Endodermal cell (in vitro differentiated cells): Measurements from ENCODE around the gene SFTPB. TPM values are rescaled to one million over a fixed set of nuclear protein-coding genes. Genes with fewer than 3 reads are reported as not detected.
"Not testable (repeated sequence)": the region's sequence is repeated elsewhere in the genome, so short reads cannot be mapped to it uniquely, and the experiment has no call there.

Experiments used
- DNase-seq: peaks from one replicate; pipeline ENCODE4 v3.0.0-alpha.2; 2017
- H3K27ac ChIP-seq: 2 replicates; pipeline ENCODE4 v1.5.1; 2013; ENCODE audit warnings: mild to moderate bottlenecking, low read depth, low read length, moderate library complexity
- H3K27me3 ChIP-seq: 2 replicates; pipeline ENCODE4 v1.6.1; 2013; ENCODE audit warnings: mild to moderate bottlenecking, low read length, moderate library complexity; ENCODE audit not compliant: insufficient read depth, control insufficient read depth, poor library complexity, severe bottlenecking
- H3K36me3 ChIP-seq: 2 replicates; pipeline ENCODE4 v1.7.0; 2013; ENCODE audit warnings: mild to moderate bottlenecking, low read length, moderate library complexity; ENCODE audit not compliant: control insufficient read depth, insufficient read depth
- H3K4me1 ChIP-seq: one replicate; pipeline ENCODE4 v1.7.0; 2013; ENCODE audit warnings: low read length; ENCODE audit not compliant: control insufficient read depth, insufficient read depth
- H3K4me3 ChIP-seq: 2 replicates; pipeline ENCODE4 v1.5.1; 2013; ENCODE audit warnings: mild to moderate bottlenecking, low read length, moderate library complexity
- H3K9ac ChIP-seq: 2 replicates; pipeline ENCODE4 v1.6.1; 2013; ENCODE audit warnings: mild to moderate bottlenecking, low read length, moderate library complexity; ENCODE audit not compliant: poor library complexity, severe bottlenecking; ENCODE audit errors: extremely low read depth
- H3K9me3 ChIP-seq: 2 replicates; pipeline ENCODE4 v1.6.1; 2013; ENCODE audit warnings: mild to moderate bottlenecking, low read length, moderate library complexity; ENCODE audit not compliant: control insufficient read depth
- H3K27ac Mint-ChIP-seq: 2 replicates; pipeline ENCODE4 v1.8.0; 2020; ENCODE audit warnings: mixed read lengths
- H3K27me3 Mint-ChIP-seq: 2 replicates; pipeline ENCODE4 v1.8.0; 2021; ENCODE audit warnings: mild to moderate bottlenecking, mixed read lengths; ENCODE audit not compliant: insufficient read depth
- H3K36me3 Mint-ChIP-seq: 2 replicates; pipeline ENCODE4 v1.8.0; 2020; ENCODE audit warnings: low read depth, mixed read lengths
- H3K4me1 Mint-ChIP-seq: 2 replicates; pipeline ENCODE4 v1.8.0; 2020; ENCODE audit warnings: mixed read lengths
- H3K4me3 Mint-ChIP-seq: 2 replicates; pipeline ENCODE4 v1.8.0; 2020; ENCODE audit warnings: mild to moderate bottlenecking, moderate library complexity, mixed read lengths
- H3K9me3 Mint-ChIP-seq: 2 replicates; pipeline ENCODE4 v1.8.0; 2020; ENCODE audit warnings: mild to moderate bottlenecking, mixed read lengths
- CTCF ChIP-seq: fragments of 200-600 bp; sonication (generic); conservative IDR thresholded peaks from 2 replicates; pipeline ENCODE4 v1.5.0; 2021; ENCODE audit warnings: antibody characterized with exemption, mild to moderate bottlenecking
- WGBS, 2 experiments: methylation state at CpG; one replicate each; pipeline versions ENCODE4 v1.1.5 to v1.1.7; 2013; ENCODE audit warnings: missing lambda C conversion rate in 2 of 2, mixed read lengths in 1 of 2; ENCODE audit not compliant: insufficient coverage in 1 of 2, insufficient read length in 1 of 2; 5-methylcytosine and 5-hydroxymethylcytosine counted together
- total RNA-seq, 2 donors: library from RNA; stranded (reverse); fragmentation: NEBNext Ultra II Directional in 1 of 2; extraction: Animal tissue kit (Norgen Biotek cat#: 25700) in 1 of 2; gene quantifications; 2 replicates in 1 of 2; 3 replicates in 1 of 2; pipeline ENCODE4 v1.2.1, GENCODE V29; 2021

SFTPB gene
- total RNA-seq, 2 donors from 2014 or later: not detected

- DNase-seq: no peak
- H3K27me3 Mint-ChIP-seq: no peaks in the 10 kb centered on the region
- no peak for TF ChIP-seq CTCF
- peaks cover 90% of the 10 kb centered on the region for H3K36me3 ChIP-seq
- H3K36me3 Mint-ChIP-seq: peaks cover 74% of the 10 kb centered on the region
- H3K9me3 Mint-ChIP-seq: no peaks in the 10 kb centered on the region
- no peaks in the 10 kb centered on the region for H3K4me1 Mint-ChIP-seq
- H3K4me3 Mint-ChIP-seq: no peak overlapping the region
- 97 to 98% methylated on average over 5 of the region's 5 CpGs for WGBS, 2 experiments
- H3K27me3 ChIP-seq: no peaks in the 10 kb centered on the region
- no peak overlapping the region for H3K9ac ChIP-seq
- H3K4me1 ChIP-seq: no peaks in the 10 kb centered on the region
- no peaks in the 10 kb centered on the region for H3K9me3 ChIP-seq
- no peak overlapping the region for H3K4me3 ChIP-seq
- no peak overlapping the region for H3K27ac ChIP-seq
- H3K27ac Mint-ChIP-seq: no peak overlapping the region
Observed at GRCh38 chr2:85623991-85624390, 44.0 kb downstream of the SFTPB start.

- Histone ChIP-seq H3K36me3 (peaks cover 70% of the 10 kb centered on the region), H3K9me3 (no peaks in the 10 kb centered on the region), H3K4me1 (peaks cover 6% of the 10 kb centered on the region), H3K27me3 (no peaks in the 10 kb centered on the region), H3K9ac (no peak overlapping the region), H3K4me3 (no peak overlapping the region), H3K27ac (no peak overlapping the region)
- no peaks in the 10 kb centered on the region for H3K27me3 Mint-ChIP-seq
- peaks cover 4% of the 10 kb centered on the region for H3K4me1 Mint-ChIP-seq
- H3K9me3 Mint-ChIP-seq: no peaks in the 10 kb centered on the region
- H3K36me3 Mint-ChIP-seq: peaks cover 62% of the 10 kb centered on the region
- WGBS, 2 experiments: no CpG with 5 or more reads among the region's 1 CpG
- DNase-seq: no peak
- no peak overlapping the region for H3K27ac Mint-ChIP-seq
- no peak for TF ChIP-seq CTCF
- no peak overlapping the region for H3K4me3 Mint-ChIP-seq
Observed at GRCh38 chr2:85621338-85621737, 46.7 kb downstream of the SFTPB start.

GRCh38 chr2:85619617-85620016 is 48.4 kb downstream of the SFTPB start:
- H3K27ac Mint-ChIP-seq: no peak overlapping the region
- peaks cover 4% of the 10 kb centered on the region for H3K4me1 Mint-ChIP-seq
- no peak overlapping the region for H3K4me3 Mint-ChIP-seq
- H3K9ac ChIP-seq: no peak overlapping the region
- WGBS, 2 experiments: 95 to 96% methylated on average over 5 to 6 of the region's 6 CpGs
- peaks cover 54% of the 10 kb centered on the region for H3K36me3 ChIP-seq
- H3K9me3 ChIP-seq: no peaks in the 10 kb centered on the region
- no peak overlapping the region for H3K27ac ChIP-seq
- peaks cover 46% of the 10 kb centered on the region for H3K36me3 Mint-ChIP-seq
- no peaks in the 10 kb centered on the region for H3K27me3 Mint-ChIP-seq
- no peaks in the 10 kb centered on the region for H3K27me3 ChIP-seq
- H3K4me3 ChIP-seq: no peak overlapping the region
- DNase-seq: no peak
- no peak for TF ChIP-seq CTCF
- H3K9me3 Mint-ChIP-seq: no peaks in the 10 kb centered on the region
- peaks cover 6% of the 10 kb centered on the region for H3K4me1 ChIP-seq

GRCh38 chr2:85617723-85618122 is 50.3 kb downstream of the SFTPB start:
- Mint-ChIP-seq H3K36me3 (peaks cover 29% of the 10 kb centered on the region), H3K27ac (peak overlapping the region; percentile 73), H3K4me3 (peak overlapping the region; percentile 91)
- not testable (repeated sequence) for H3K27me3 ChIP-seq, H3K9me3 ChIP-seq, H3K27ac ChIP-seq, DNase-seq, H3K27me3 Mint-ChIP-seq, H3K9me3 Mint-ChIP-seq, H3K4me1 Mint-ChIP-seq, H3K4me1 ChIP-seq
- Histone ChIP-seq H3K9ac (peak overlapping the region; percentile 96), H3K4me3 (peak overlapping the region; percentile 84), H3K36me3 (peaks cover 37% of the 10 kb centered on the region)
- 92 to 97% methylated on average over 3 to 5 of the region's 5 CpGs for WGBS, 2 experiments
